Mesodermal cell (in vitro differentiated cells): ENCODE results near the gene ENO2.

Source experiments
- H3K27ac ChIP-seq: 2 replicates; pipeline ENCODE4 v1.7.0; 2013; ENCODE audit warnings: mild to moderate bottlenecking, low read depth, low read length, moderate library complexity; ENCODE audit not compliant: severe bottlenecking
- H3K36me3 ChIP-seq: 2 replicates; pipeline ENCODE4 v1.7.1; 2013; ENCODE audit warnings: mild to moderate bottlenecking, low read length, moderate library complexity; ENCODE audit not compliant: control insufficient read depth, insufficient read depth
- H3K4me1 ChIP-seq: one replicate; pipeline ENCODE4 v1.7.1; 2013; ENCODE audit warnings: mild to moderate bottlenecking, low read length; ENCODE audit not compliant: insufficient read depth, control insufficient read depth, poor library complexity, severe bottlenecking
- H3K4me3 ChIP-seq: 2 replicates; pipeline ENCODE4 v1.7.0; 2013; ENCODE audit warnings: low read length, control low read depth, mild to moderate bottlenecking; ENCODE audit not compliant: insufficient read depth, poor library complexity, severe bottlenecking; ENCODE audit errors: extremely low read depth
- H3K9me3 ChIP-seq: 2 replicates; pipeline ENCODE4 v1.7.1; 2013; ENCODE audit warnings: mild to moderate bottlenecking, low read length, moderate library complexity; ENCODE audit not compliant: control insufficient read depth
- WGBS, 2 experiments: methylation state at CpG; one replicate each; pipeline ENCODE4 v1.1.5; 2013; ENCODE audit warnings: missing lambda C conversion rate in 2 of 2; ENCODE audit not compliant: insufficient coverage in 2 of 2; 5-methylcytosine and 5-hydroxymethylcytosine counted together

Gene ENO2

DNA sequence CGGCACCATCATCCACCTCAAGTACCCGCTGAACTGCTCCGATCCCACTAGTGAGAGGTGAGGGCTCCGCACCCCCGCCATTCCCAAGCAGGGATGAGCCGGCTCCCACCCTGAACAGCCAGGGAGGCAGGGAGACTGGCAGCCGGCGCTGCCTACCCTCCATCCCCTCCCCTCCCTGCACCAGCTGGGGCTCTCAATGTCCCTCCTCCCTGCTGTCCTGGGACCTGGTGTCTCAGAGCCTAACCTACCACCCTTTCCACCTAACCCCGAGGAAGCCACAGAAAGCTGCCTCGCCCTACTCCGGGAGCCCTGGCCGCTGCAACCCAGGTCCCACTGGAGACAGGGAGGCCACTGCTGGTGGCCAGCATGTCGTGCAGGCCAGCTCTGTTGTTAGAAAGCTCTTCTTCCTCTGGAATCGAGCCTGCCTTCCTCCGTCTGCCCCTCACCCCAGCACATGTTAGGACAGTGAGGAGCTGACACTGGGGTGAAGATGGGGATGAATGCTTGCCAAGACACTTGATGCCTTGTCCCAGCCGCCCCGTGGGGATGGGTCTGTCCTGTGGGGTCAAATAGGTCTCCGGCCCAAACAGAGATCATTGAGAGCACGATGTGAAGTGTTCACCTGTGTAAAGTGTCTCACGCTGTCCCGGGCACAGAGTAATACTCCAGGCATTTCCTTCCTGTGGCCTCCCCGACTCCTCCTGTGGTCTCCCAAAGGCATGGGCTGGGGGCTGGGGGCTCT, 37.9 kb downstream of the ENO2 start:
- Histone ChIP-seq H3K9me3 (no peaks in the 10 kb centered on the region), H3K4me1 (peaks cover 36% of the 10 kb centered on the region), H3K36me3 (no peaks in the 10 kb centered on the region), H3K4me3 (no peak overlapping the region), H3K27ac (peak overlapping the region; percentile 53)
- WGBS, 2 experiments = 93 to 96% methylated on average over 18 to 20 of the region's 22 CpGs

DNA sequence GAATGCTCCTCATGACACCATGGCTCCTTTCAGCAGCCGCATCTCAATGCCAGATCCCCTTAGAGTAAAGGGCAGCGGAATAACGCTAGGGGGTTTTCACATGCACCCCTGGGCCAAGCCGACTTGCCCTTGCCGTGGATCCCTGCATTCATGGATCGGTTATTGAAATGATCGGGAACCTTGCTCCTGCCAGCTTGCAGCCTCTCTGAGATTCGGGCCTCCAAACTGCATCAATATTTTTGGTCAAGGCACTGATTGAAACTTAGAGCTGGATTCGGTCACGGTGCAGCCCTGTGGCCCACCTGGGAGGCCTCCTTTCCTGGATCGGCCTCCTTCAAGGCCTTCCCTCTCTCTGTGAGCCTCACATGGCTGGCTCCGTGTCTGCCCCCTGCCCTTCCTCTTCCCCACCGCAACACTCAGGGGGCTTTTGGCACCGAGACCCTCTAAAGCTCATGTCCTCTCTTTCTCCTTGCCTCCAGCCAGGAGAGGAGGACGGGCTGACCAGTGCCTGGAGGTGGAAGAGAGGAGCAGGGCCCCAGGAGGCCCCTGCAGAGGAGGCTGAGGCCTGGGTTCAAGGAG, 38.6 kb downstream of the ENO2 start:
- Histone ChIP-seq H3K4me3 (no peak overlapping the region), H3K27ac (peak overlapping the region; percentile 53), H3K36me3 (no peaks in the 10 kb centered on the region), H3K9me3 (no peaks in the 10 kb centered on the region), H3K4me1 (peaks cover 36% of the 10 kb centered on the region)
- WGBS, 2 experiments = 93 to 97% methylated on average over 11 to 13 of the region's 15 CpGs

DNA sequence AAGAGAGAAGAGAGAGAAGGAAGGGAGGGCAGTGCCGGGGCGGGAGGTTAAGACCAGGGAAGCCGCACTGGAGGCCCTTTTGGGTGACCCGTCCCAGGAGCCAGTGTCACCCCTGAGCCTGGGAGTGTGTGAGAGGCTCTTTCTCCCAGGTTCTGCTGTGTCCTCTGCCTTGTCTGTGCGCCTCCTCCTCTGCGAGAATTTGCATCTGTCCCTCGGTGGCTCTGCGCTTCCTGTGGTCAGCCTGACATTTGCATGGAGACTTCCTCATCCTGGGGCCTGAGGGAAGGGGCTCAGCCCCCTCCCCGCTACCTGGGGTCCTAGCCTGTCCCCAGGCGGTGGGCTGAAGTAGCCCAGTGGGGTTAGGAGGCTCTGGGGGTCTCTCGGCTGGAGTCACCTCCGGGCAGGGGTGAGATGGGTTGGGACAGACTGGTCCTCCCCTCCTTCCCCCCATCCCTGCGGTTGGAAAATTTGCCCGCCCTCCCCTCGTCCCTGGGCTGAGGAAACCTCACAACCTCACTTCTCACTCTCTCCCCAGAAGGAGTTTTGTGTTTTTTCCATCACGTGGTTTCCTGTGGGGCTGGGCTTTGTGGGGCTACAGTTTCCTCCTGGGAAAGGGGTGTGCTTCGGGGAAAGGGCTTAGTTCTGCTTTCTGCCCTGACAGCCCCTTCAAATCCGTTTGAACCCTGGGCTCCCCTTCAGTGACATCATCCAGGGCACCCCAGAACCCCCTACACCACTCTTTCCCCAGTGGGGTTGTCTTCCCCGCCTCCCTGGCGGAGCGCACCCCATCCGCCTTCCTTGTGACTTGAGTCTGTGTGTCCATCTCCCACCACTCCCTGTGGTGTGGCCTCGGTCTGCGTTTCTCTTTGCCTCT, 39.3 kb downstream of the ENO2 start:
- Histone ChIP-seq H3K4me1 (peaks cover 42% of the 10 kb centered on the region), H3K27ac (peak overlapping the region; percentile 53), H3K4me3 (no peak overlapping the region), H3K36me3 (no peaks in the 10 kb centered on the region), H3K9me3 (no peaks in the 10 kb centered on the region)
- WGBS, 2 experiments = 80 to 88% methylated on average over 13 to 16 of the region's 24 CpGs

GRCh38 chr12:6954316-6955107, 40.1 kb downstream of the ENO2 start:
- Histone ChIP-seq H3K9me3 (no peaks in the 10 kb centered on the region), H3K36me3 (no peaks in the 10 kb centered on the region), H3K27ac (no peak overlapping the region), H3K4me1 (peaks cover 50% of the 10 kb centered on the region), H3K4me3 (no peak overlapping the region)
- 90 to 96% methylated on average over 17 to 21 of the region's 21 CpGs for WGBS, 2 experiments

DNA sequence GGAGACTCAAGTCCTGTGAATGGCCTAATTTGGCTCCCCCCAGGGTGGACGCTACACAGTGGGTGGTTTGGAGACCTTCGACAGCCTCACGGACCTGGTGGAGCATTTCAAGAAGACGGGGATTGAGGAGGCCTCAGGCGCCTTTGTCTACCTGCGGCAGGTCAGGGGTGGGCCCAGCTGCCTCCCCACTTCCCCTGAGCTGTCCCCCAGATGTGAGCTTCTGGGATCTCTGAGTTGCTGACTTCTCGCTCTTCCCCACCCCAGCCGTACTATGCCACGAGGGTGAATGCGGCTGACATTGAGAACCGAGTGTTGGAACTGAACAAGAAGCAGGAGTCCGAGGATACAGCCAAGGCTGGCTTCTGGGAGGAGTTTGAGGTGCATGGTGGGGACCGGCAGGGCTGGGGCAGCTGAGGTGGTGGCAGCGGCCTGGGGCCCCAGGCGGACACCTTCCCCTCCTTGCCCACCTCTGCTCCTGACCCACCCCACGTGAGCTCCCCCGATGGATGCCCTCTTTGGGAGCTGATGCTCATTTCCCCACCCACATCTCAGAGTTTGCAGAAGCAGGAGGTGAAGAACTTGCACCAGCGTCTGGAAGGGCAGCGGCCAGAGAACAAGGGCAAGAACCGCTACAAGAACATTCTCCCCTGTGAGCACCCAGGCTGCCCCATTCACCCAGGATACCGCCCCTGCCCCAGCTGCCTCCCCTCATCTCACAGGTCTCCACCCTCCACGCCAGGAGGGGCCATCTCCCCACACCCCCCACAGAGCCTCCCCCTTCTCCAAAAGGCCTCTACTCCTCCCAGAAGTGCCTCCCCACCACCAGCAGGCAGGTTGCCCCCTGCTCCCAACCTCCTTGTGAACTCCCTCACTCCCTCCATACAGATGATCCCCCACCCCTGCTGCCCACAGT, 41.0 kb downstream of the ENO2 start:
- Histone ChIP-seq H3K9me3 (no peaks in the 10 kb centered on the region), H3K4me3 (no peak overlapping the region), H3K4me1 (peaks cover 52% of the 10 kb centered on the region), H3K36me3 (no peaks in the 10 kb centered on the region), H3K27ac (no peak overlapping the region)
- WGBS, 2 experiments = 94 to 97% methylated on average over 19 of the region's 22 CpGs

- peaks cover 47% of the 10 kb centered on the region for H3K4me1 ChIP-seq
- H3K36me3 ChIP-seq = no peaks in the 10 kb centered on the region
- WGBS, 2 experiments = 85 to 89% methylated on average over 25 to 28 of the region's 28 CpGs
- no peak overlapping the region for H3K27ac ChIP-seq
- H3K9me3 ChIP-seq = no peaks in the 10 kb centered on the region
- no peak overlapping the region for H3K4me3 ChIP-seq
These were observed 41.8 kb downstream of the ENO2 start for GRCh38 chr12:6956021-6956727.

DNA sequence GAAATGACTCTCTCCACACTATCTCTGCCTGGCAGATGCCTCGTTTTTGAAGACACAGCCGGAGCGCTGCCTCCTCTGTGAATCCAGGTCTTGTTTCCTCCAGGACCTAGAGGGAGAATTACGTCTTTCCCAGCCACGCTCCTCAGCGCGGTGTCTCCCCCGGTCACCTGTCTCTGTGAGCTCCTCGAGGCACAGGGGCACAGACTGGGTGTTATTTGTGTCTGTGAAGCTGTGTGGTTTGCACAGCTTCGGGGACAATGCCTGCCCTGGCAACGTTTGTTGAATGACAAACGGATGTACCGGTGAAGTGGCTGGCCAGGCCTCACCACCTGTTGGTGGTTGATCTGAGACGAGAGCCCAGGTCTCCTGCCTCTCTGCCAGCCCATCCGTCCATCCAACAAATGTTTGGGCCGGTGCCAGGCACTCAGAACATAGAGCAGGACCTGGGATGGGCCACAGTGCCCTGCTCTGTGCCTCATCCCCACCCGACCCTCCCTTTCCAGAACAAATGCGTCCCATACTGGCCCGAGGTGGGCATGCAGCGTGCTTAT, 42.8 kb downstream of the ENO2 start:
- WGBS, 2 experiments = 93 to 94% methylated on average over 16 to 20 of the region's 20 CpGs
- no peaks in the 10 kb centered on the region for H3K9me3 ChIP-seq
- H3K27ac ChIP-seq = no peak overlapping the region
- no peak overlapping the region for H3K4me3 ChIP-seq
- H3K36me3 ChIP-seq = no peaks in the 10 kb centered on the region
- peaks cover 42% of the 10 kb centered on the region for H3K4me1 ChIP-seq

DNA sequence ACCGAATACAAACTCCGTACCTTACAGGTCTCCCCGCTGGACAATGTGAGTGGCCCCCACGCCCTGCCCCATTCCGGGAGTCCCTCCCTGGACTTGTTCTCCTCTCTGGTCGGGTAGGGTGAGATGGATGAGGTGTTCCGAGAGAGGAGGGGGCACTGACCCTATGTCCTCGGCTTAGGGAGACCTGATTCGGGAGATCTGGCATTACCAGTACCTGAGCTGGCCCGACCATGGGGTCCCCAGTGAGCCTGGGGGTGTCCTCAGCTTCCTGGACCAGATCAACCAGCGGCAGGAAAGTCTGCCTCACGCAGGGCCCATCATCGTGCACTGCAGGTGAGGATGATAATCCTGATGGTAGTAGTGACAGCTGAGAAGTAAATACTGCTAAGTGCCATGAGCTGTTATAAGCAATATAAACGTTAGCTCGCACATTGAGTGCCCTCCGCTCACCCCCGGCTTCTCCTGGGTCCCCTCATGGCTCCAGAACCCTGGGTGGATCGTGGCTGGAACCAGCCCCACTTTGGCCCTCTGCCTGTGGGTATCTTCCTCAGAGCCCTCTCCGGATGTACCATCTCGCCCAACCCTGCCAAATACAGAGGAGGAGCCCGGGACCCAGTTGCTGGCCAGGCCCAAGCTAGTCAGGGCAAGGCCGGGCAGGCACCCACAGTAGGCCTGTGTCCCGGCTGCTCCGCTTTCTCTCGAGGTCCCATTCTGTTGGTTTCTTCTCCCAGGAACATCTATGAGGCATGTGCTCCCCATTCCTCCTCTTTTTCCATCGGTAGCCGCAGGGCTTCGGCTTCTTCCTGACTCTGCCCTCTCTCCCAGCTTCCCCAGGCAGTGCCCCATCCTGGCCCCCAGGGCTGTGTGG, 43.6 kb downstream of the ENO2 start:
- Histone ChIP-seq H3K4me3 (no peak overlapping the region), H3K9me3 (no peaks in the 10 kb centered on the region), H3K36me3 (no peaks in the 10 kb centered on the region), H3K27ac (no peak overlapping the region), H3K4me1 (peaks cover 41% of the 10 kb centered on the region)
- 90 to 93% methylated on average over 23 to 25 of the region's 28 CpGs for WGBS, 2 experiments
